ENCODE results near the gene RPL7A. TPM values are rescaled to one million over a fixed set of nuclear protein-coding genes. Genes with fewer than 3 reads are reported as not detected.
"Not testable (repeated sequence)": the region's sequence is repeated elsewhere in the genome, so short reads cannot be mapped to it uniquely, and the experiment has no call there.

The RPL7A gene
- total and polyA plus RNA-seq, 5 donors: 973 to 1,455 (median 1,066) TPM

DNA sequence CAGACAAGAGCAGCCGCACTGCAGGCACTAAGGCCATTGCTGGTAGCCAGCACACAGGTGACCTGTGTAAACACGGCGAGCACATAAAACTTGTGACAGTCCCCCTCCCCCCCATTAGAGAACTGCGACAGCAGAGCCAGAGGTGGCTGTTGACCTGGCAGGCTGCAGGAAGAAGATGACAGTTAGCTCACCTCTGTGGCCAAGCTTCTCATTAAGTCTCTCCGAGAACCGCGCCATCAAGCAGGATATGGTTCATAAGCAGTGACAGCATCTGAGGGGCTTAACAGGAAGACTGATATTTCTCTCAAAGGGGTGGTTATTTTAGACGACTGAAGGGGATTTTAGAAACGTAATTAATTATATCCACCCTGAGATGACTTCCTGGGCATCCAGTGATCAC is 22.7 kb downstream of the RPL7A start:
- peaks cover 27% of the 10 kb centered on the region for H3K4me1 ChIP-seq (ENCODE audit: control insufficient read depth, insufficient read depth, low read length)

DNA sequence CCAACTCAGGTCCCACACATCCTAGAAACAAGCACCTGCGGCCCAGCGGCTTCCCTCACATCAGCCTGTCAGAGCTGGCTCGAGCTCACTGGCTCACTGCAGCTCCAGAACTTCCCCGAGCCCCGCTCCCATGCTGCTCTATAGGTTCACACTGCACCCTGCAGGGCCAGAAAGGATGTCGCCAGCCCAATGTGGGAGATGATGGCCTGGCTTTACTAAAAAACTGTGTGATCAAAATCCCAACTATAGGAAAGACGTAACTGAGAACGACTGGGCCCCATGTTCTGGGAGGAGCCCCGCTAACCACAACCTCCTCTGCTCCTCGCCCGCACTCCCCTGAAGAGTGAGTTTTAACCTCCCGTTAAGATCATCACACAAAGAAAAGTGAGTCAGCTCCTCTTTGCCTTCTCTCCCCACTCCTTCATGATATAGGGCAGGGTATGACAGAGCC is 23.3 kb downstream of the RPL7A start:
- intact Hi-C loops (cut with DNase I): no loop called here
- Histone ChIP-seq H3K27ac (ENCODE audit: low read length) (peak overlapping the region; percentile 10), H3K9me3 (ENCODE audit: control insufficient read depth, low read length) (no peaks in the 10 kb centered on the region), H3K4me1 (ENCODE audit: control insufficient read depth, insufficient read depth, low read length) (peaks cover 27% of the 10 kb centered on the region), H3K27me3 (ENCODE audit: control insufficient read depth, insufficient read depth) (no peaks in the 10 kb centered on the region), H3K4me3 (ENCODE audit: low read length) (no peak overlapping the region)
- DNase-seq: peak in 1 of 3 donors; percentile 42
- no peak for ATAC-seq
- 61% methylated on average over 12 of the region's 12 CpGs for WGBS

More for the DNA sequence above, 22.7 kb downstream of the RPL7A start:
- Histone ChIP-seq H3K9me3 (ENCODE audit: control insufficient read depth, low read length) (no peaks in the 10 kb centered on the region), H3K27me3 (ENCODE audit: control insufficient read depth, insufficient read depth) (no peaks in the 10 kb centered on the region), H3K4me3 (ENCODE audit: low read length) (no peak overlapping the region), H3K27ac (ENCODE audit: low read length) (no peak overlapping the region)
- DNase-seq (peak in 1 of 3 donors; percentile 25), ATAC-seq (no peak)
- intact Hi-C loops (cut with DNase I): no loop called here
- WGBS: 70% methylated on average over 9 of the region's 9 CpGs

GRCh38 chr9:133372144-133372543 is 24.1 kb downstream of the RPL7A start:
- H3K4me1 ChIP-seq (ENCODE audit: control insufficient read depth, insufficient read depth, low read length): peaks cover 27% of the 10 kb centered on the region
- no peaks in the 10 kb centered on the region for H3K27me3 ChIP-seq (ENCODE audit: control insufficient read depth, insufficient read depth)
- intact Hi-C loops (cut with DNase I): no loop called here
- no peak overlapping the region for H3K27ac ChIP-seq (ENCODE audit: low read length)
- no peaks in the 10 kb centered on the region for H3K9me3 ChIP-seq (ENCODE audit: control insufficient read depth, low read length)
- peak in 2 of 3 donors; percentile 64 to 66 for DNase-seq
- 59% methylated on average over 7 of the region's 7 CpGs for WGBS
- no peak overlapping the region for H3K4me3 ChIP-seq (ENCODE audit: low read length)
- ATAC-seq: no peak

GRCh38 chr9:133374612-133375115 is 26.6 kb downstream of the RPL7A start:
- WGBS: 14% methylated on average over 12 of the region's 12 CpGs
- no peak for DNase-seq
- Histone ChIP-seq H3K27me3 (ENCODE audit: control insufficient read depth, insufficient read depth) (no peaks in the 10 kb centered on the region), H3K27ac (ENCODE audit: low read length) (no peak overlapping the region), H3K9me3 (ENCODE audit: control insufficient read depth, low read length) (no peaks in the 10 kb centered on the region), H3K4me3 (ENCODE audit: low read length) (peak overlapping the region; percentile 97), H3K4me1 (ENCODE audit: control insufficient read depth, insufficient read depth, low read length) (peaks cover 19% of the 10 kb centered on the region)
- no peak for ATAC-seq
- intact Hi-C loops (cut with DNase I): no loop called here

GRCh38 chr9:133375116-133375723 is 27.2 kb downstream of the RPL7A start:
- peak in 2 of 3 donors; percentile 45 to 66 for DNase-seq
- Histone ChIP-seq H3K4me3 (ENCODE audit: low read length) (peak overlapping the region; percentile 97), H3K27me3 (ENCODE audit: control insufficient read depth, insufficient read depth) (no peaks in the 10 kb centered on the region), H3K9me3 (ENCODE audit: control insufficient read depth, low read length) (no peaks in the 10 kb centered on the region), H3K27ac (ENCODE audit: low read length) (peak overlapping the region; percentile 77), H3K4me1 (ENCODE audit: control insufficient read depth, insufficient read depth, low read length) (peaks cover 19% of the 10 kb centered on the region)
- WGBS: under 1% methylated on average over 39 of the region's 39 CpGs
- intact Hi-C loops (cut with DNase I): no loop called here
- peak in 1 of 2 donors; percentile 2 for ATAC-seq

DNA sequence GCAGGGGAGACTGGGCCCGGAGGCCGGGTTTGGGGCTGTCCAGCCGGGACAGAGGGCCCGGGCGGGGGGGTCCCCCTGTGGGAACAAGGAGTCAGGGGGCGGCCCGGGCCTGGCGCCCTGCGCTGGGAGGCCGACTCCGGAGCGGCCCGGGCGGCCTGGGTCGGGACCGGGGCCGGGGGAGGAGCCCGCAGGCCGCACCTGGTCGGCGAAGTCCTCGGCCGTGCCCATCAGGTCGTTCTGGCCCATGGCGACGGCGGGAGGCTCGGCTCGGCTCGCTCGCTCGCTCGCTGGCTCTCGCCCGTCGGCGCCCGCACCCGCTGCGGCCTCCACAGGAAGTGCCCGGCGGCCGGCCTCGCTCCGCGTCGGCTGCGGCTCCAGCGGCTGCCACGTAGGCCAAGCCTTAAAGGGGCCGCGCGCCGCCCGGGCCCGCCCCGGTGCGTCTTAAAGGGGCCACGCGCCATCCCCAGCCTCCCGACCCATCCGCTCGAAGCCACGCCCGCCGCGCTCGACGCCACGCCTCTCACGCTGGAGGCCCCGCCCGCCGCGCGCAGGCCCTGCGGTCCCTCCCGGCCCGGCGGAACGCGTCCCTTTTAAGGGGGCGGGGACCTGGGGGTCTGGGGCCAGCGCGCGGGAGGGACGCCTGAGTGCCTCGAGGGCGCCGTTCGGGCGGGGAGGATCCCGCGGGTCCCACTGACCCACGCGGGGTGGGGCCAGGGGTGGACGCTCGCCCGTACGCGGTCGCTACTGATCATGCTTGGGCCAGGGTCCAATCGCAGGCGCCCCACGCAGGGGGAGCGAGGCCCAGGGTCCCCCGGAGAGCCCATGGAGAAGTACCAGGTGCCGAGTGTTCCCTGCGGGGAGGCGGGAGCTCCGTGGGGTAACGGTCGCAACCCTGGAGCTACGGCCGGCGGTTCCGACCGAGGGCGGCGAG is 28.0 kb downstream of the RPL7A start, which contains the start of the genes STKLD1 and SURF4:
STKLD1 (plus strand) TSS at position 643 of the 931 bp plus-strand sequence; CDS start at position 751, 108 bp downstream.
SURF4 (minus strand) TSS at position 337 of the 931 bp plus-strand sequence; CDS start at position 246, 91 bp downstream.
- no peaks in the 10 kb centered on the region for H3K9me3 ChIP-seq (ENCODE audit: control insufficient read depth, low read length)
- H3K4me3 ChIP-seq (ENCODE audit: low read length): peak within 1 kb of the TSS; percentile 97
- DNase-seq (peak; percentile 96 to 99 (median 99)), ATAC-seq (peak; percentile 97 to 98)
- H3K4me1 ChIP-seq (ENCODE audit: control insufficient read depth, insufficient read depth, low read length): peaks cover 15% of the 10 kb centered on the region
- WGBS: under 1% methylated on average over 120 of the region's 120 CpGs
- intact Hi-C loops (cut with DNase I): no loop called here
- peak within 1 kb of the TSS; percentile 77 for H3K27ac ChIP-seq (ENCODE audit: low read length)
- no peaks in the 10 kb centered on the region for H3K27me3 ChIP-seq (ENCODE audit: control insufficient read depth, insufficient read depth)

DNA sequence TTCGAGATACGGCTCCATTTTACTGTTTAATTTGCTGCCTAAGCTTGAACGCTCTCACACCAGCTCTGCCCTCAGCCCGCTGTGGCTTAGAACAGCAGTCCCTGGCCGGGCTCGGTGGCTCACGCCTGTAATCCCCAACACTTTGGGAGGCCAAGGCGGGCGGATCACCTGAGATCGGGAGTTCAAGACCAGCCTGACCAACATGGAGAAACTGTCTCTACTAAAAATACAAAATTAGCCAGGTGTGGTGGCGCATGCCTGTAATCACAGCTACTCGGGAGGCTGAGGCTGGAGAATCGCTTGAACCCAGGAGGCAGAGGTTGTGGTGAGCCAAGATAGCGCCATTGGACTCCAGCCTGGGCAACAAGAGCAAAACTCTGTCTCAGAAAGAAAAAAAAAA is 29.3 kb downstream of the RPL7A start:
- H3K4me1 ChIP-seq (ENCODE audit: control insufficient read depth, insufficient read depth, low read length); DNase-seq; intact Hi-C loops (cut with DNase I); ATAC-seq; H3K27ac ChIP-seq (ENCODE audit: low read length); H3K9me3 ChIP-seq (ENCODE audit: control insufficient read depth, low read length); H3K27me3 ChIP-seq (ENCODE audit: control insufficient read depth, insufficient read depth); H3K4me3 ChIP-seq (ENCODE audit: low read length): not testable (repeated sequence)
- 93% methylated on average over 14 of the region's 14 CpGs for whole genome bisulfite sequencing

GRCh38 chr9:133377721-133378216 is 29.8 kb downstream of the RPL7A start:
- WGBS: 76% methylated on average over 6 of the region's 6 CpGs
- intact Hi-C loops (cut with DNase I): no loop called here
- H3K9me3 ChIP-seq (ENCODE audit: control insufficient read depth, low read length): no peaks in the 10 kb centered on the region
- no peak overlapping the region for H3K27ac ChIP-seq (ENCODE audit: low read length)
- ATAC-seq (no peak), DNase-seq (no peak)
- H3K27me3 ChIP-seq (ENCODE audit: control insufficient read depth, insufficient read depth): no peaks in the 10 kb centered on the region
- H3K4me3 ChIP-seq (ENCODE audit: low read length): no peak overlapping the region
- H3K4me1 ChIP-seq (ENCODE audit: control insufficient read depth, insufficient read depth, low read length): peaks cover 4% of the 10 kb centered on the region

- Histone ChIP-seq H3K4me1 (ENCODE audit: control insufficient read depth, insufficient read depth, low read length) (no peaks in the 10 kb centered on the region), H3K9me3 (ENCODE audit: control insufficient read depth, low read length) (no peaks in the 10 kb centered on the region), H3K4me3 (ENCODE audit: low read length) (no peak overlapping the region), H3K27me3 (ENCODE audit: control insufficient read depth, insufficient read depth) (no peaks in the 10 kb centered on the region), H3K27ac (ENCODE audit: low read length) (no peak overlapping the region)
- 83% methylated on average over 1 of the region's 1 CpG for WGBS
- ATAC-seq (no peak), DNase-seq (peak in 1 of 3 donors; percentile 32)
- intact Hi-C loops (cut with DNase I): no loop called here
Measured at GRCh38 chr9:133378408-133378962, 30.5 kb downstream of the RPL7A start.

GRCh38 chr9:133379153-133380086 is 31.4 kb downstream of the RPL7A start:
- Histone ChIP-seq H3K4me1 (ENCODE audit: control insufficient read depth, insufficient read depth, low read length) (no peaks in the 10 kb centered on the region), H3K9me3 (ENCODE audit: control insufficient read depth, low read length) (no peaks in the 10 kb centered on the region), H3K27me3 (ENCODE audit: control insufficient read depth, insufficient read depth) (no peaks in the 10 kb centered on the region), H3K4me3 (ENCODE audit: low read length) (no peak overlapping the region), H3K27ac (ENCODE audit: low read length) (no peak overlapping the region)
- DNase-seq (peak in 1 of 3 donors; percentile 24), ATAC-seq (no peak)
- intact Hi-C loops (cut with DNase I): no loop called here
- 87% methylated on average over 14 of the region's 14 CpGs for WGBS

Measured in right cardiac atrium (tissue), 5 donors.